Esophagus mucosa (tissue), 1 donor: ENCODE data around the gene TACR1. TPM values are rescaled to one million over a fixed set of nuclear protein-coding genes. Genes with fewer than 3 reads are reported as not detected.
"Not testable (repeated sequence)": the region's sequence is repeated elsewhere in the genome, so short reads cannot be mapped to it uniquely, and the experiment has no call there.

Experiments
- ATAC-seq: fragments of 200-7000 bp; cut with Tn5 transposase; one replicate; pipeline ENCODE4 v1.9.1; 2020
- total RNA-seq: library from RNA; stranded (reverse); gene quantifications from one replicate; pipeline ENCODE4 v1.2.4, GENCODE V29; 2023
- donor health status: DM: yes; HTN: yes; CAD: no.

TACR1 gene
- total RNA-seq, 1 donor from 2014 or later = 0.64 TPM

- ATAC-seq = no peak
These were observed 5.0 kb downstream of the TACR1 start for GRCh38 chr2:75194184-75194868.

DNA sequence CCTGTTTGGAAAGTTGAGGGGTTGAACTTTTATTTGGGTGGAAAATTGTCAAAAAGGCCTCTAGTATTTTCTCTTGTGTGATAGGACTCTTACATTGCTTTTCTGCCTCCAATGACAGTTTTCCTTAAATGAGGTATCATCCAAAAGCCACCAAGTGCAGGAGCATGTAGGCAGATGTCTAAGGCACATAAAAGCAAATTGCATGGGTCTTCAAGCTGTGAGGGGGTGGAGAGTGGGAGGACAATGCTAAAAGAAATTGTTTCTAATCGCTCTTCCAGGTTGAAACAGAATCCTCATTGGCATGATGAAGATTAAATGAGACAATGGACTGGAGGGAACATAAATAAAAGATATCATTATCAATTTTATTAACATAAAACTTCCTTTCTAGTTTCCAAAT, 6.8 kb downstream of the TACR1 start:
- no peak for ATAC-seq

GRCh38 chr2:75190271-75190990, 8.9 kb downstream of the TACR1 start:
- no peak for ATAC-seq

GRCh38 chr2:75186821-75187220, 12.5 kb downstream of the TACR1 start:
- no peak for ATAC-seq

- ATAC-seq = no peak
These were observed 16.7 kb downstream of the TACR1 start for GRCh38 chr2:75182606-75183005.

DNA sequence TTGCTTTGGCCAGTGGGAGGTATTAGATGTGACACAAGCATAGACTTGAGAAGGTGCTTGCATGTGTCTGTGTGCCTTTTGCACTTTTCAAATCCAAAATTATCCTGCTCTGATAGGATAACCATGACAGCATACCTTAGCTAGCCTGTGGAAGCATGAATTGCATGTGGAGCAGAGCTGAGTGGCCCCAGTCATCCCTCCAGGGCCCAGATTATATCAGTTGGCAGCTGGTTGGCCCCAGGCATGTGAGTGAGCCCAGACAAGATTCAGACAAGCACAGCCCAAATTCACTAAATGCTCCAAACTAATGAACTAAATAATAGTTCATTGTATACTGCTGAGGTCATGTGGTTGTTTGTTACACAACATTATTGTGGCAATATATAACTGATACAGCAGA, 18.8 kb downstream of the TACR1 start:
- ATAC-seq = no peak

DNA sequence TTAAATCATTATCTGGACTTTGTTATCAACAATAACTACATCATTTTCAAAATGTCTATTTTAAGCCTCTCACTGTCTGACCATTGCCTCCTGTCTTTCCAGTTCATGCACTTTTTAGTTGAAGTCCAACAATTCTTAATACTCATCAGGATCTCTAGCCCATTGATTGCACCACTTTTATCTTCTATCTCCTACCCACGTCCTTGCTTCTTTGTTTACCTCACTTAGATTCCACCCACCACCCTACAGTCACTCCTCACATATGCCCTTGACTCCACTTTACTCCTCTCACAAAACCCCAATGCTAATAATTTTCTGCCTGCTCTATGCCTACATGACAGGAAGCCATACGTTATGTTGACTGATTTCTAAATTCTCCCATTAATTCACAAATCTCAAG, 21.9 kb downstream of the TACR1 start:
- no peak for ATAC-seq

DNA sequence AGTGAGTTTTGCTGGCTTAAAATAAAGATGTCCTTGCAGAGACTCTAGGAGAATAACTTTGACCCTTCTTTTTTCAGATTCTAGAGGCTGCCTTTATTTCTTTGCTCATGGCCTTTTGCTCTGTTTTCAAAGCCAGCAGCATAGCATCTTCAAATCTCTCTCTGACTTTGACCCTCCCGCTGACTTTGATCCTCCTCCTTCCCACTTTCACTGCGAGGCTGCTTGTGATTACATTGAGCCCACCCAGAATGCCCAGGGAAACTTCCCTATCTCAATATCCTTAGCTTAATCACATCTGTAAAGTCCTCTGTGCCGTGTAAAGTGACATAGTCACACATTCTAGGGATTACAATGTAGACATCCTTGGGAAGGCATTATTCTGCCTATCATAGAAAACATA, 23.9 kb downstream of the TACR1 start:
- ATAC-seq = no peak

DNA sequence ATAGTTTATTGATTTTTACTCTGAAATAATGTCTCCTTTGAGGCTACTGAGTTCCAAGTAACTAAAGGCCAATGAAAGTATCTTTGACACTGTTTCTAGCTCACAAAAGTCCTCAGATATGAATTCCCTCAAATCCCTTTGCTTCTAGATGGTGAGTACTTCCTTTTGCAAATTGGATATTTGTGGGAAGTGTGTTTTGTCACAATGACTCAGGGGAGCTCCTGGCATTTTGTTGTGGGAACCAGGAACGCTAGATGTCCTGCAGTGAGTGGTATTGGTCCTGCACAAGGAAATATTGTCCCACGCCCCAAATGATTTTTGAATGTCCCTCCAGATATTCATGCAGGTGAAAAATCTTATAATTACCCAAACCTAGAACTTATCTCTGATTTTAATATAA, 24.3 kb downstream of the TACR1 start:
- ATAC-seq = no peak

DNA sequence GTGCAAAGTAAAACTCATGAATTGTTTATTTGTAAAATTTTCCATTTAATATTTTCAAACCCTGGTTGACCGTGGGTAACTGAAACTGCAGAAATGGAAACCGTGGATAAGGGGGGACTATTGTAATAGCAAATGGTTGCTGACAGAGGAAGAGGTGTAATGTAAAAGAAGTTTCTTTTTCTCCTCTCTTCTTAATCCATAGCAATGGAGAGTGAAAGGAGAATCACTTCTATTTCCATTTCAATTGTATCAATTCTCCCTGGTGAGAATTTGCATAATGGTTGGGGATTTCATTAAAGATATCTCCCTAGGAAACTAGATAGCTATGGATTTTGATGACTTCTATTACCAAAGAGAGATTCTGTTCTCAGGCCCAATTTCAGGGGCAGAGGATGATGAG, 24.8 kb downstream of the TACR1 start:
- ATAC-seq = no peak

DNA sequence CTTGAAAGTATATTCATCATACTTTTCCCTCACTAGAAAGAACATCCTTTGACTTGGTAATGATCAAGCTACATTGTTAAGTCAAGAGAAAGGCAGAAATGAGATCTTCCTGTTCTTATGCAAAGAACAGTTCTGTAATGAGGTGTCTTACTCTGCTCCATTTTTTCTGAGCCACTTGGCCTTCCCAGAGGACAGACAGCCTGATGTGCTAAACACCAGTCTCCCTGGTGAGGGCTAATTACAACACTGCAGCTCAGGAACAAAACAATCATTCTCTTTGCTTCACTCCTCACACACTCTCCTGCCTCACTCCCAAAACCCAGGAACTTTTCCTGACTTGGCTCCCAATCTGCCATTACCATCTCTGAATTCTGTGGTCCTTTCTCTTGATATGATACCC, 25.6 kb downstream of the TACR1 start:
- ATAC-seq = no peak

DNA sequence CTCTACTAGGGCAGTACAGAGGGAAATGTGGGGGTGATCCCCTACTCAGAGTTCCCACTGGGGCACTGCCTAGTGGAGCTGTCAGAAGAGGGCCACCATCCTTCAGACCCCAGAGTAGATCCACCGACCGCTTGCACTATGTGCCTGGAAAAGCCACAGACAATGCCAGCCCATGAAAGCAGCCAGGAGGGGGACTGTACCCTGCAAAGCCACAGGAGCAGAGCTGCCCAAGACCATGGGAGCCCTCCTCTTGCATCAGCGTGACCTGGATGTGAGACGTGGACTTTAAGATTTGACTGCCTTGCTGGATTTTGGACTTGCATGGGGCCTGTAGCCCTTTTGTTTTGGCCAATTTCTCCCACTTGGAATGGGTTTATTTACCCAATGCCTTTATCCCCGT, 27.9 kb downstream of the TACR1 start:
- not testable (repeated sequence) for ATAC-seq

- no peak for ATAC-seq
These were observed 28.4 kb downstream of the TACR1 start for GRCh38 chr2:75170889-75171288.

DNA sequence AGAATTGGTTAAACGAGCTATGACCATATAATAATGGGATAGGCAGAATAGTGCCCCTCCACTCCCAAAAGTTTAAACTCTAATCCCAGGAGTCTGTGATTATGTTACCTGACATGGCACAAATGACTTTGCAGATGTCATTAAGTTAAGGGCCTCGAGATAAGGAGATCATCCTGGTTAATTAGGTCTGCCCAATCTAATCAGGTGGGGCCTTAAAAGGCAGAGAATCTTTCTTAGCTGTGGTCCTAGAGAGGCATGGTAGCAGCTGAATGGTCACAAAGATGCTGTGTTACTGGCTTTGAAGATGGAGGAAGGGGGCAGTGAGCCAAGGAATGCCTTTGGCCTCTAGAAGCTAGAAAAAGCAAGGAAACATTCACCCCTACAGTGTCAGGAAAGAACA, 31.1 kb downstream of the TACR1 start:
- ATAC-seq = no peak

DNA sequence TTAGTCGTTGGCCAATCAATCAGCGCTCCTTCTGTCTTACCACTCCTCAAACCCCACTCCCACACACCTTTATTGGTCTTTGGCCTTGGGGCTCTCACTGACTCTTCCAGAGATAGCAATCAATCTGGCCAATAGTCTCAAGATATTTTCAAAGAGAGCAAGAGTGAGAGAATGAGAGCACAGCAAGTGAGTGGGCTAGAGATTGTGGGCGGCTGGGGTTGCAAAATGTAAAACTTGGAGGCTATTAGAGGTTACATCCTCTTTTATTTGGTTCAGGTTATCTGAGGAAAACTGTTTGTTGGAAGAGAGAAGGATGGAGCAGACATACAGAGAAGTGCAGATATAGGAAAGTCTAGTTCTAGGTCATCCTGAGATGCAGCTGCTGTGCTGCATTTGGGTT, 32.8 kb downstream of the TACR1 start:
- ATAC-seq = no peak

DNA sequence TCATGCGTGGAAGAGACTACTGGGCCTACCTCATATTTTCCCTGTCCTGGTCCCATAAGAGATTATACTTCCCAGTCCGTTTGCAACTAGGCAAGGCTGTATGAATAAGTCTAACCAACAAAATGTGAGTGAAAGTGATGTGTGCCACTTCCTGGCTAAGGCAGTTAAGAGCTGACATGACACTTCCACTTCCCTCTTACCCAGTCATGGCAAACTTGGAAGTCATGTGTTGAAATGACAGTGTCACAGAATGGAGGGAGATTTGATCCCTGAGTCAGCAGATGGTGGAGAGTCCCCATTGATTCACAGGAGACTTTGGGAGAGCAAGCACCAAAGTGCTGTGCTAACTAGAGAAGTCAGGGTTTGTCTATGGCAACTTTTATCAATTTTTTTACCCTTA, 36.4 kb downstream of the TACR1 start:
- ATAC-seq = no peak

- ATAC-seq = no peak
These were observed 37.1 kb downstream of the TACR1 start for GRCh38 chr2:75162259-75162658.

DNA sequence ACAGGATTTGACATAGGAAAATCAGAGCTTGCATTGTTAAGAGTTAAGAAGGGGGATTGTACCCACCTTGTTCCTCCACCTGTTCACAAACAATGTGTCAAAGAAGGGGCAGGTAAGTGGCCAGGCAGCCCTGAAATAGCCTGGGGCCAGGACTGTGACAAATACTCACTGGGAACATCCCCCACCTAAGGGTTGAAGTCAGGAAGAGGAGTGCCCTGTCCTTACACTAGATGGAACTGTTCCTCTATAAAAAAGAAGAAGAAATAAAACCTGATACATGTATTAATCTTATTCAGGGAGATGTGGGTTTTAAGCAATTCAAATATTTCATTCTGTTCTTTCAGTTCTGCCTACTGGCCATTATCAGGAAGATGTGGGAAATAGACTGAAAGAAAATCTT, 41.9 kb downstream of the TACR1 start:
- ATAC-seq = no peak

DNA sequence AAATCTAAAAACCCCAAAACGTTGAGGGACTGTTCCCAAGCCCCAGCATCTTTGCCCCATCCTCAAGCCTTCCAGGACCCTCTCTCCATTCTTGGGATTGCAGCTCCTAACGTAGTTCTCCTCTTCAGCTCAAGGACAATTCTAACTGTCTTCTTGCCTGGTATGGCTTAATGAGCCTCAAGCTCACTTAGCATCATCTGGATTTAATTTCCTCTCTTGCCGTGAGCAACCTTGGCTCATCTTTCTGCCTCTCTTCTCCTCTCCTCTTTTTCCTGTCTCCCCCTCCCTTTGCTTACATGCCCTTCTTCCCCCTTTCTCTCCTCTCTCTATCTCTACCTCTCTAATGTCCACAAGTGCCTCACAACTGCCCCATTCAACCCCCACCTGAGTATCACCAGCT, 44.2 kb downstream of the TACR1 start:
- no peak for ATAC-seq

DNA sequence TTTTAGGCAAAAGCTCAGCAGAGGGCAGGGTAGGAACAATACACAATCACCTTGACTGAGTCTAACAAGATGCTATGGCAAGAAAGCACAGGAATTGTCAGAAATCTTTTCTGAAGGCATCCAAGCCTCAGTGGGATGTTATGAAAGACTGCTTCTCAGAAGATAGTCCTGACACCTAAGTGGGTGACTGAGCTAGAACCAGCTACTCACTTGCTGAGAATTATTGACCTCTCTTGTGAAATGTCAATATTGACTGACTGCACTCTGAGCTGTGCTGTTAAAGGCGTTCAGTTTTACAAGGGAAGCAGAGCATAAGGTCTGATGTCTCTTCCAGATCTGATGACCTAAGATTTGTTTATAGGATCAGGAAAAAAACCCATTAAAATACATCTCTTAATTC, 46.1 kb downstream of the TACR1 start:
- ATAC-seq = no peak

DNA sequence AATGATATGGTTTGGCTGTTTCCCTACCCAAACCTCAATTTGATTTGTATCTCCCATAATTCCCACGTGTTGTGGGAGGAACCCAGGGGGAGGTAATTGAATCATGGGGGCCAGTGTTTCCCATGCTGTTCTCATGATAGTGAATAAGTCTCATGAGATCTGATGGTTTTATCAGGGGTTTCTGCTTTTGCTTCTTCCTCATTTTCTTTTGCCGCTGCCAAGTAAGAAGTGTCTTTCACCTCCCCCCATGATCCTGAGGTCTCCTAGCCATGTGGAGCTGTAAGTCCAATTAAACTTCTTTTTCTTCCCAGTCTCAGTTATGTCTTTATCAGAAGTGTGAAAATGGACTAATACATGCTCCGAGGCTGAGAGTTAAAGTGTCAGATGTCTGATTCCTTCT, 47.1 kb downstream of the TACR1 start:
- ATAC-seq = not testable (repeated sequence)

DNA sequence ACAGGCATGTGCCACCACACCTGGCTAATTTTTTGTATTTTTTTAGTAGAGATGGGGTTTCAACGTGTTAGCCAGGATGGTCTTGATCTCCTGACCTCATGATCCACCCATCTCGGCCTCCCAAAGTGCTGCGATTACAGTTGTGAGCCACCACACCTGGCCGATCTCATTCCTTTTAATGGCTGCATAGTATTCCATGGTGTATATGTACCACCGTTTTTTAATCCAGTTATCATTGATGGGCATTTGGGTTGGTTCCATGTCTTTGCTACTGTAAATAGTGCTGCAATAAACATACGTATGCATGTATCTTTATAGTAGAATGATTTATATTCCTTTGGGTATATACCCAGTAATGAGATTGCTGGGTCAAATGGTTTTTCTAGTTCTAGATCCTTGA, 51.4 kb downstream of the TACR1 start:
- not testable (repeated sequence) for ATAC-seq

DNA sequence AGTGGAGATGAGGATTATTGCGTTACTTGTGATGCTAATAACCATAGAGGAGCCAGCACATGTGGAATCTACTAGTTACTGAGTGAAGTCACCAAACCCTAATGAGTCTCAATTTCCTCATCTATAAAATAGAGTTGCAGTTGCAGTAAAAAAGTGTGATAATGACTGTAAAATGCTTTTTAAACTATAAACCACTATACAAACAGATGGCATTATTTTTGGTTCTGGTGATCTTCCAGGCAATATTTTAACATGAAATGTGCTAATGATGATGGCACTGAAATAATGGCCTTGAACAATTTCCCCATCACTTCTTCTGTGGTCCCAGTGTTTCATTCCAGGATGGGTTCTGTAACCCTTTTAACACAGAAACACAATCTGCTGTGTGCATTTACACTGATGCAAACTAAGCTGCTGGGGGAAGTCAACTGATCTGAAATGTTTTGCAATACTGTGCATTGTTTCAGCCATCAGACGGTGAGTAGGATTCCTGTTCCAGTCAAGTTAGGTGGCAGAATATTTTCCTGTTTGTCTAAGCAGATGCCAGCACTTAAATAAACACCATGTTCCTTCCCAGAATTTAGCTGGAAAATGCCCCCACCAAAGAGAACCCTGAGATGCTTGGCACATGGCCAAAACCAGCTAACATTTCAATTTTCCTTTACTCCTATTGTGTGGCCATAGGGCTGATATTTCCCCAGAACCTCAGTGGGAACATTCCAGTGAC, 52.6 kb downstream of the TACR1 start:
- ATAC-seq = no peak

- ATAC-seq = not testable (repeated sequence)
These were observed 53.1 kb downstream of the TACR1 start for GRCh38 chr2:75146221-75146605.
